Gastrocnemius medialis (tissue), 4 donors: ENCODE data around the gene SDHA. TPM values are rescaled to one million over a fixed set of nuclear protein-coding genes. Genes with fewer than 3 reads are reported as not detected.

ENCODE experiments used
- ATAC-seq, 2 donors: fragments of 150-250 bp; one replicate each; pipeline ENCODE4 v1.9.1; 2016
- DNase-seq, 2 donors: peaks; one replicate each; pipeline ENCODE4 v3.0.0-alpha.2; 2019
- H3K27ac ChIP-seq, 4 donors: fragments of 200-600 bp; sonication (generic); 1 replicate in 1 of 4; 2 replicates in 3 of 4; pipeline ENCODE4 v1.5.1; 2016 to 2018; ENCODE audit warnings: mild to moderate bottlenecking in 2 of 4, moderate library complexity in 1 of 4
- H3K27me3 ChIP-seq, 3 donors: fragments of 200-600 bp; sonication (generic) in 2 of 3; 1 replicate in 1 of 3; 2 replicates in 2 of 3; pipeline versions ENCODE4 v1.5.1 to v1.6.0; 2016 to 2019; ENCODE audit warnings: mild to moderate bottlenecking in 1 of 3, moderate library complexity in 1 of 3
- H3K36me3 ChIP-seq, 2 donors: fragments of 200-600 bp; sonication (generic) in 1 of 2; one replicate each; pipeline ENCODE4 v1.5.1; 2017 to 2018
- H3K4me1 ChIP-seq, 2 donors: fragments of 200-600 bp; sonication (generic) in 1 of 2; one replicate each; pipeline ENCODE4 v1.5.1; 2016 to 2017; ENCODE audit warnings: mild to moderate bottlenecking in 2 of 2
- H3K4me3 ChIP-seq, 4 donors: fragments of 200-600 bp; sonication (generic) in 3 of 4; 1 replicate in 1 of 4; 2 replicates in 3 of 4; pipeline ENCODE4 v1.5.1; 2016 to 2019; ENCODE audit warnings: mild to moderate bottlenecking in 2 of 4
- H3K9me3 ChIP-seq, 3 donors: fragments of 200-600 bp; sonication (generic) in 2 of 3; 1 replicate in 1 of 3; 2 replicates in 2 of 3; pipeline ENCODE4 v1.5.1; 2016 to 2019
- CTCF ChIP-seq, 5 experiments: fragments of 450-650 bp in 3 of 5; fragments of 200-600 bp in 2 of 5; sonication (generic) in 2 of 5; IDR thresholded peaks in 4 of 5; conservative IDR thresholded peaks in 1 of 5; 1 replicate in 4 of 5; 2 replicates in 1 of 5; pipeline ENCODE4 v1.5.1; 2016 to 2019; ENCODE audit warnings: antibody characterized with exemption in 5 of 5, mild to moderate bottlenecking in 3 of 5, moderate library complexity in 3 of 5
- POLR2A ChIP-seq, 2 donors: fragments of 450-650 bp; IDR thresholded peaks; one replicate each; pipeline ENCODE4 v1.6.1; 2017; ENCODE audit warnings: antibody characterized with exemption in 2 of 2, mild to moderate bottlenecking in 2 of 2, moderate library complexity in 2 of 2
- in situ Hi-C, 4 donors: fragments of 200-750 bp; cut with MboI; loops; one replicate each; pipeline versions ENCODE4 v1.15.0 to v1.8.0; 2017; ENCODE audit warnings: low sequenced_read_pairs in 4 of 4
- intact Hi-C: fragments of 100-400 bp; cut with DNase I; formaldehyde crosslinking; loops from one replicate; pipeline ENCODE4 v1.15.1; 2023; ENCODE audit warnings: low total_unique reads
- total RNA-seq, 4 donors: library from RNA; depleted of rRNA; stranded (reverse); fragments of >200 nt; gene quantifications; one replicate each; pipeline versions ENCODE4 v1.1.0 to v1.2.3, GENCODE V29; 2016

SDHA gene
- total RNA-seq, 4 donors from 2014 or later: 146 to 277 (median 207) TPM

- H3K4me3 ChIP-seq: no peak overlapping the region
- no peaks in the 10 kb centered on the region for H3K36me3 ChIP-seq
- H3K27ac ChIP-seq: no peak overlapping the region
- H3K4me1 ChIP-seq: no peaks in the 10 kb centered on the region
- DNase-seq (no peak), ATAC-seq (no peak)
- intact Hi-C loops: no loop called here
- in situ Hi-C loops: no loop called here
- H3K9me3 ChIP-seq: no peaks in the 10 kb centered on the region
- H3K27me3 ChIP-seq: no peaks in the 10 kb centered on the region
- no peak for TF ChIP-seq POLR2A (IDR thresholded peaks at IDR 0.05)
- no peak for TF ChIP-seq CTCF (IDR thresholded peaks at IDR 0.05 in 4 of 5, conservative IDR thresholded peaks at IDR 0.05 in 1 of 5)
These were observed 43.9 kb upstream of the SDHA start for GRCh38 chr5:174291-174600.

GRCh38 chr5:174876-175465 is 43.1 kb upstream of the SDHA start:
- in situ Hi-C loops: no loop called here
- Histone ChIP-seq H3K4me3 (no peak overlapping the region), H3K27me3 (no peaks in the 10 kb centered on the region), H3K9me3 (no peaks in the 10 kb centered on the region), H3K27ac (no peak overlapping the region), H3K36me3 (no peaks in the 10 kb centered on the region), H3K4me1 (no peaks in the 10 kb centered on the region)
- no peak for TF ChIP-seq POLR2A (IDR thresholded peaks at IDR 0.05)
- TF ChIP-seq CTCF (IDR thresholded peaks at IDR 0.05 in 4 of 5, conservative IDR thresholded peaks at IDR 0.05 in 1 of 5): no peak
- DNase-seq (no peak), ATAC-seq (no peak)
- intact Hi-C loops: no loop called here

- no peak for TF ChIP-seq POLR2A (IDR thresholded peaks at IDR 0.05)
- no peak for TF ChIP-seq CTCF (IDR thresholded peaks at IDR 0.05 in 4 of 5, conservative IDR thresholded peaks at IDR 0.05 in 1 of 5)
- intact Hi-C loops: no loop called here
- DNase-seq: no peak
- in situ Hi-C loops: no loop called here
- no peaks in the 10 kb centered on the region for H3K36me3 ChIP-seq
- H3K4me3 ChIP-seq: no peak overlapping the region
- H3K27ac ChIP-seq: no peak overlapping the region
- peaks cover 0 to 5% (median 0%) of the 10 kb centered on the region in 3 donors for H3K27me3 ChIP-seq
- H3K9me3 ChIP-seq: no peaks in the 10 kb centered on the region
- no peak for ATAC-seq
- H3K4me1 ChIP-seq: peaks cover 3 to 6% of the 10 kb centered on the region in 2 donors
These were observed 41.8 kb upstream of the SDHA start for GRCh38 chr5:176296-176823.

GRCh38 chr5:178110-178509 is 40.0 kb upstream of the SDHA start:
- in situ Hi-C loops: no loop called here
- no peak overlapping the region for H3K4me3 ChIP-seq
- no peak for TF ChIP-seq POLR2A (IDR thresholded peaks at IDR 0.05)
- TF ChIP-seq CTCF (IDR thresholded peaks at IDR 0.05 in 4 of 5, conservative IDR thresholded peaks at IDR 0.05 in 1 of 5): no peak
- no peaks in the 10 kb centered on the region for H3K36me3 ChIP-seq
- ATAC-seq (no peak), DNase-seq (no peak)
- no peaks in the 10 kb centered on the region for H3K9me3 ChIP-seq
- intact Hi-C loops: no loop called here
- no peak overlapping the region for H3K27ac ChIP-seq
- H3K4me1 ChIP-seq: peaks cover 3 to 6% of the 10 kb centered on the region in 2 donors
- H3K27me3 ChIP-seq: peaks cover 0 to 5% (median 0%) of the 10 kb centered on the region in 3 donors

GRCh38 chr5:179401-179800 is 38.7 kb upstream of the SDHA start:
- in situ Hi-C loops: no loop called here
- intact Hi-C loops: no loop called here
- Histone ChIP-seq H3K9me3 (no peaks in the 10 kb centered on the region), H3K27me3 (peaks cover 0 to 5% (median 0%) of the 10 kb centered on the region in 3 donors), H3K4me3 (no peak overlapping the region), H3K36me3 (no peaks in the 10 kb centered on the region), H3K27ac (no peak overlapping the region), H3K4me1 (peaks cover 3 to 6% of the 10 kb centered on the region in 2 donors)
- no peak for DNase-seq
- ATAC-seq: no peak
- no peak for TF ChIP-seq CTCF (IDR thresholded peaks at IDR 0.05 in 4 of 5, conservative IDR thresholded peaks at IDR 0.05 in 1 of 5)
